ENCODE results near the gene EXOSC2.
"Not testable (repeated sequence)": the region's sequence is repeated elsewhere in the genome, so short reads cannot be mapped to it uniquely, and the experiment has no call there.

The EXOSC2 gene

GRCh38 chr9:130668659-130669058 is 24.9 kb upstream of the EXOSC2 start:
- no peak for DNase-seq

- DNase-seq = no peak
These were observed 23.6 kb upstream of the EXOSC2 start for GRCh38 chr9:130669965-130670364.

DNA sequence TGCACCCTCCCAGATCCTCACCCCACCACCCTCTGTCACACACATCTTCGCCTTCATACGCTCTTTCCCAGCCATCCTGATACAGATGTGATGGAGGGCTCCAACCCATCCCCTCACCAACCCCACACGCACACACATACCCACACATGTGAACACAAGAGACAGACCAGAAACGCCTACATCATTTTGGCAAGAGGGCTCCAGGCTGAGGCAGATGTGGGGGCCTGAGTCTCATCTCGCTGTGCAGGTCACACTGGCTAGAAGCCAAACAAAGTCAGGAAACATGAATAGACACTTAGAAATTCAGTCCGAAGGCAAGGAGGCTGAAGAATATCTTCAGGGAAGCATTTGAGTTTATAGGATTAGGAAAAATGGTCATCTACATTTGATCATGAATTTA is 22.9 kb upstream of the EXOSC2 start:
- DNase-seq = no peak

DNA sequence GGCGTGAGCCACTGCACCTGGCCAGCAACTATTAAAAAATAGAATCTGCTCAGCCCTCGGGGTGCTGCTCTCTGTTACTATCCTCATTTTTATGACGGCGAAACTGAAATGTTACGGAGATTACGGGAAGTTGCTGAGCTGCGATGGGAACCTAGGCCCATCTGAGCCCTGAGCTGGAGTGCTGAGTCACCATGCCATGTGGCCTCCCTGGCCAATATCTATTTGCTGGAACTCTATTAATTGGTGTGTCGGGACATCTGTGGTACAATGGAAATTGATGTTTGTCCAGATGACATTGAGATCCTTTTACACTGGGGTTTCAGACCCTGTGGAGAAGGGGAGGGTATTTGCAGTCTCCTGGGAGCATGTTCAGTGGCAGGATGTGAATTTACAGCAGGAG is 21.1 kb upstream of the EXOSC2 start:
- no peak for DNase-seq

DNA sequence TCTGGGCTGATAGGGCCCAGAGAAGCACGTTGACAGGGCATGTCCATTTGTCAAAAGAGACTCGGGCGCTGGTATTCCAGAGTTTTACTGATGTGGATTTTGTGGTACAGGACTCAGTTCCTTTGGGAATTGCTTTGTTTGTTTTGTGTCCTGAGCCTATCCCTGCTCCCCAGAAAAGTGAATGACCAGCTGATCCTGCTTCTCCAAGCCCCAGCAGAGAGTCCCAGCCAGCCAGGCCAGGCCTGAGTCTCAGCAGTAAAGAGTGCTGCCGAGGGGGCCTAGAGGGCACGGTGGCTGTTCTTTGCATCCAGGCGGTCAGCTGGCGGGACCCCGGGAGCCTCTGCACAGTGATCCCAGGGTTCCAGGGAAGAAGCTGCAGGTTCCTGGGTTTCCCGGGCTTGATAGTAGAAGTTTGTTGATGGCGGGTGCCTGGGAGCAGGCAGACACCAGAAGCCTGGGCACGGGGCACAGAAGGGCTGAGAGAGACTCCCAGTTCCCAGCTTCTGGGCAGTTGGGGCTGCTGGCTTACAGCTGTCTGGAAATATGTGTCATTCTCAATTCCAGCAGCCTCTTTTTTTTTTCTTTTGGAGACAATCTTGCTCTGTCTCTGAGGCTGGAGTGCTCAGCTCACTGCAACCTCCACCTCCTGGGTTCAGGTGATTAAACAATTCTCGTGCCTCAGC is 20.5 kb upstream of the EXOSC2 start:
- no peak for DNase-seq

DNA sequence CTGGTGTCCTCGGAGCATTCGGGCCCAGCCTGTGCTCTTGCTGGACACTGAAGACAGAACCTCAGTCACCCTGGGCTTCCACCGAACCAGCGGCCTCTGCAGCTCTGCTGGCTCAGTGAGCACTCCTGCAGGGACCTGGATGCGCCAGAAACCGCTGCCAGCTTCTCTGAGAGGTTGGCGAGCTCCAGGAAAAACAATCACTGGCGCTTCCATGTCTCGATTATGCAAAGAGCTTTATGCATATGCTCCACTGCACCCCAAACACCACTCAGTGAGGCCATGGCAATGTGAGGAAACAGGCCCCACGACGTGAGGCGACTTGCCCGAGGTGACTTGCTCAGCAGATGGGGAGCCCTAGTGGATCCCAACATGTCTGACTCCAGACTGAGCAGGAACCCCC is 18.2 kb upstream of the EXOSC2 start:
- no peak for DNase-seq

GRCh38 chr9:130677252-130677651 is 16.3 kb upstream of the EXOSC2 start:
- DNase-seq = no peak

- DNase-seq = peak; percentile 56 to 80
These were observed 12.5 kb upstream of the EXOSC2 start for GRCh38 chr9:130680836-130681768.

- peak in 1 of 2 experiments; percentile 59 for DNase-seq
These were observed 11.7 kb upstream of the EXOSC2 start for GRCh38 chr9:130681769-130682420.

- DNase-seq = peak in 1 of 2 experiments; percentile 83
These were observed 11.0 kb upstream of the EXOSC2 start for GRCh38 chr9:130682421-130683121.

- no peak for DNase-seq
These were observed 8.5 kb upstream of the EXOSC2 start for GRCh38 chr9:130685104-130685503.

DNA sequence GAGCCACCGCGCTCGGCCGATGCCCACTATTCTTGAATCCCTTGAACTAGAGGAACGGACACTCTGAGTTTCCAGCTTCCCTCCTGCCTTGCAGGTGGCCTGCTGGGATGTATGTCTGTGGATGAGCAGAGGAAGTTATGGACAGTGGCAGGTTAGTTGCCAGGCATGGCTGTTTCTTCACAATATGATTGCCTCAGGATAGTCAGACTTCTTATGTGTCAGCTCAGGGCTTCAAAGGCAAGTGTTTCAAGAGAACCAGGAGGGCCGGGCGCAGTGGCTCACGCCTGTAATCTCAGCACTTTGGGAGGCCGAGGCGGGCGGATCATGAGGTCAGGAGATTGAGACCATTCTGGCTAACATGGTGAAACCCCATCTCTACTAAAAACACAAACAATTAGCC is 7.6 kb upstream of the EXOSC2 start:
- DNase-seq = not testable (repeated sequence)

DNA sequence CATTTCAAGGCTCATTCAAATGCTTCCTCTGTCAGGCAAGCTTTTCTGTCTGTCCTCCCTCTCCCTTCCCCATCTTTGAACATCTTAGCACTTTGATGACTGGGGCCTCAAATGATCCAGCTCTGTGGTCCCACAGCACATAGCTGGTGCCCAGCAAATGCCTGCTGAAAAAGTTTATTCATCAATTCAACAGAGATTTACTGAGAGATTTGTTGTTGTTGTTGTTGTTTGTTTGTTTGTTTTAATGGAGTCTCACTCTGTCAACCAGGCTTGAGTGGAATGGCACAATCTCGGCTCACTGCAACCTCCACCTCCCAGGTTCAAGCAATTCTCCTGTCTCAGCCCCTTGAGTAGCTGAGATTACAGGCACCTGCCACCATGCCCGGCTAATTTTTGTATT is 6.0 kb upstream of the EXOSC2 start:
- no peak for DNase-seq

- no peak for DNase-seq
These were observed 5.5 kb upstream of the EXOSC2 start for GRCh38 chr9:130688072-130688471.

- no peak for DNase-seq
These were observed 4.0 kb upstream of the EXOSC2 start for GRCh38 chr9:130689572-130689936.

DNA sequence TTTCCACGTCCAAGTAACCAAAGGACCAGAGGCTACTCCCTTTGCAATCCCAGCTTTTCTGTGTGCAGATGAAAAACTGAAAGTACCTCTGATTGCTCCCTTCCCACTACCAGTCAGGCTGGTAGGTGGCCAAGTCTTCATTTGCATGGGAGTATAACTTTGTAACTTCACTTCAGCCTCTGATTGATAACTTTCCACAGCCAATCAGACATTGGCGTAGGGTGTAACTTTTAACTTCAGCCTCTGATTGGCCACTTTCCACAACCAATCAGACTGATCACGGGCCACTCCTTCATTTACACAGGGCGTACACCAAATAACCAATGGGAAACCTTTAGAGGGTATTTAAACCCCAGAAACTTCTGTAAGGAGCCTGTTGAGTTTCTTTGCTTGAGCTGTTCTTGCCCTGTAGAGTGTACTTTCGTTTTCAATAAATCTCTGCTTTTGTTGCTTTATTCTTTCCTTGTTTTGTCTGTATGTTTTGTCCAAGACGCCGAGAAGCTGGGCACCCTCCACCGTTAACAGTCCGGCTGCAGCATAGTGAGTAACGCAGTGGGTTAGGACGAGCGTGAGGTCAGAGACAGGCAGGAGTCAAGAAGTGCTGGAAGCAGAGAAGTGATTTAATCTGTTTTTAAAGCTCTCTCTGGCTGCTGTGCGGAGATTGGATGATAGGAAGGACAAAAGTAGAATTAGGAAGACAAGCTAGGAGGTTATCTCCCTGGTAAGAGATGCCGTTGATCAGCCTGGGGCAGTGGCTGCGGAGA is 3.5 kb upstream of the EXOSC2 start:
- peak; percentile 57 to 59 for DNase-seq

DNA sequence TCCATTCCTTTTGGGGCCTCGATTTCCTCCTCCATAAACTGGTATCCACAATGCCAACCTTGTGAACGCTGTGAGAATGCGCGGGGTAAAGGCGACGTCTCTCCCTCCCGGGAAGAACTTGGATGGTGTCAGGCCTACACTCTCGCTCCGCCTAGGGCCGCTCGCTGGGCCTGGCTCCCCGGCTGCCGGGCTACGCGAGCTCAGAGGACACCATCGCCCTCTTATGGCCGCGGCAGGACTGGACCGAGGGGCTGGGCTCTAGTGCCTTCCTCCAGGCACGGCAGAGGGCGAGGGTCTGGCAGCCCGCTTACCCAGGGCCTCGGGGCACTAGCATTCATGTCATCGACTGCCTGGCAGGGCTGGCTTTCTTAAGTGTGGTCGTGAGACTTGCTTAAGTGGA is 1.3 kb upstream of the EXOSC2 start:
- no peak for DNase-seq

- no peak for DNase-seq
These were observed 517 bp upstream of the EXOSC2 start for GRCh38 chr9:130693101-130693425.

- DNase-seq = no peak
These were observed 625 bp downstream of the EXOSC2 start for GRCh38 chr9:130694205-130694604.

GRCh38 chr9:130696139-130696650 is 2.6 kb downstream of the EXOSC2 start:
- DNase-seq = no peak

GRCh38 chr9:130696996-130697395 is 3.4 kb downstream of the EXOSC2 start:
- DNase-seq = no peak

- no peak for DNase-seq
These were observed 4.9 kb downstream of the EXOSC2 start for GRCh38 chr9:130698514-130698913.

Measured in NCI-H526 (cell line).